HEK293T (cell line): ENCODE measurements around the gene ZFR.

Experiments
- CTCF ChIA-PET: fragments of 350-600 bp; formaldehyde crosslinking; extraction: SDS; loops from one replicate; lab custom pipeline; 2021; ENCODE audit warnings: antibody characterized with exemption, inconsistent platforms; lab: Yijun Ruan, JAX
- POLR2A ChIA-PET: fragments of 350-600 bp; formaldehyde crosslinking; extraction: SDS; loops from one replicate; lab custom pipeline; 2020; ENCODE audit warnings: antibody characterized with exemption, inconsistent platforms; lab: Yijun Ruan, JAX
- DNase-seq: peaks from one replicate; pipeline ENCODE4 v3.0.0; 2012; ENCODE audit warnings: mixed read lengths; ENCODE audit errors: extremely low spot score
- ARNT ChIP-seq: fragments of 450-650 bp; IDR thresholded peaks from 2 replicates; pipeline ENCODE4 v1.6.1; 2017; ENCODE audit warnings: mild to moderate bottlenecking
- BHLHE40 ChIP-seq: fragments of 450-650 bp; IDR thresholded peaks from 2 replicates; pipeline ENCODE4 v1.6.1; 2016; ENCODE audit warnings: mild to moderate bottlenecking, moderate library complexity, borderline replicate concordance
- CTBP1 ChIP-seq: fragments of 450-650 bp; IDR thresholded peaks from 2 replicates; pipeline ENCODE4 v1.6.1; 2016; ENCODE audit warnings: borderline replicate concordance
- ELF4 ChIP-seq: fragments of 450-650 bp; IDR thresholded peaks from 2 replicates; pipeline ENCODE4 v1.6.1; 2017; ENCODE audit warnings: antibody characterized with exemption
- FOXA1 ChIP-seq: fragments of 450-650 bp; IDR thresholded peaks from 2 replicates; pipeline ENCODE4 v1.6.1; 2016; ENCODE audit warnings: mild to moderate bottlenecking
- FOXK2 ChIP-seq: fragments of 450-650 bp; IDR thresholded peaks from 2 replicates; pipeline ENCODE4 v1.6.1; 2016; ENCODE audit warnings: mild to moderate bottlenecking
- FOXM1 ChIP-seq: fragments of 450-650 bp; IDR thresholded peaks from 2 replicates; pipeline ENCODE4 v1.6.1; 2017; ENCODE audit warnings: mild to moderate bottlenecking, borderline replicate concordance
- HDGF ChIP-seq: fragments of 450-650 bp; IDR thresholded peaks from 2 replicates; pipeline ENCODE4 v1.6.1; 2017; ENCODE audit warnings: antibody characterized with exemption, borderline replicate concordance
- L3MBTL2 ChIP-seq: fragments of 450-650 bp; conservative IDR thresholded peaks from 2 replicates; pipeline ENCODE4 v1.6.1; 2016; ENCODE audit warnings: mild to moderate bottlenecking
- LEF1 ChIP-seq: fragments of 450-650 bp; IDR thresholded peaks from 2 replicates; pipeline ENCODE4 v1.6.1; 2017; ENCODE audit warnings: mild to moderate bottlenecking, borderline replicate concordance
- NFRKB ChIP-seq: fragments of 450-650 bp; IDR thresholded peaks from 2 replicates; pipeline ENCODE4 v1.6.1; 2016; ENCODE audit warnings: mild to moderate bottlenecking, moderate library complexity
- PKNOX1 ChIP-seq: fragments of 450-650 bp; IDR thresholded peaks from 2 replicates; pipeline ENCODE4 v1.6.1; 2016
- SP1 ChIP-seq: fragments of 450-650 bp; IDR thresholded peaks from 2 replicates; pipeline ENCODE4 v1.6.1; 2017
- SUZ12 ChIP-seq: fragments of 450-650 bp; IDR thresholded peaks from 2 replicates; pipeline ENCODE4 v1.6.1; 2016; ENCODE audit warnings: mild to moderate bottlenecking
- TARDBP ChIP-seq: fragments of 450-650 bp; IDR thresholded peaks from 2 replicates; pipeline ENCODE4 v1.6.1; 2016
- ZNF384 ChIP-seq: fragments of 450-650 bp; IDR thresholded peaks from 2 replicates; pipeline ENCODE4 v1.6.1; 2016

ZFR gene

GRCh38 chr5:32388432-32389129, 56.0 kb downstream of the ZFR start:
- CTCF ChIA-PET, result no interaction called here
- TF ChIP-seq CTBP1 (no peak), LEF1 (no peak), SP1 (no peak), FOXK2 (no peak), NFRKB (no peak), ELF4 (no peak), BHLHE40 (no peak), L3MBTL2 (no peak), PKNOX1 (no peak), FOXA1 (no peak), HDGF (no peak)
- POLR2A ChIA-PET, result interaction anchor here (0.6 kb wide), 1 partner anchor 76 kb away, joined by 3 read pairs; the partner anchor contains the start of gene MTMR12
- no peak for DNase-seq

GRCh38 chr5:32387841-32388240, 56.7 kb downstream of the ZFR start:
- DNase-seq, result no peak
- ChIA-PET POLR2A (no interaction called here), CTCF (no interaction called here)
- no peak for TF ChIP-seq FOXM1

GRCh38 chr5:32387211-32387610, 57.3 kb downstream of the ZFR start:
- ChIA-PET CTCF (interaction anchor here (1.3 kb wide), 1 partner anchor 203 kb away, joined by 3 read pairs; no protein-coding TSS in a partner anchor), POLR2A (no interaction called here)
- TF ChIP-seq HDGF (no peak), TARDBP (no peak), LEF1 (no peak), BHLHE40 (no peak), FOXM1 (no peak), SP1 (no peak), CTBP1 (no peak), PKNOX1 (no peak), ZNF384 (no peak), NFRKB (no peak), L3MBTL2 (no peak), ARNT (no peak), SUZ12 (no peak), FOXK2 (no peak), FOXA1 (no peak)
- DNase-seq, result no peak

GRCh38 chr5:32384621-32385020, 59.9 kb downstream of the ZFR start:
- DNase-seq, result no peak
- ChIA-PET POLR2A (no interaction called here), CTCF (no interaction called here)
- no peak for TF ChIP-seq PKNOX1

- CTCF ChIA-PET, result no interaction called here
- TF ChIP-seq FOXM1 (no peak), CTBP1 (no peak), NFRKB (no peak)
- DNase-seq, result no peak
- POLR2A ChIA-PET, result no interaction called here
These were observed 61.0 kb downstream of the ZFR start for GRCh38 chr5:32383586-32383985.

- no peak for DNase-seq
- ChIA-PET CTCF (no interaction called here), POLR2A (no interaction called here)
- TF ChIP-seq FOXA1, result no peak
These were observed 61.5 kb downstream of the ZFR start for GRCh38 chr5:32383065-32383464.

GRCh38 chr5:32379421-32379820, 65.1 kb downstream of the ZFR start:
- TF ChIP-seq FOXM1 (no peak), FOXK2 (no peak)
- DNase-seq, result no peak
- POLR2A ChIA-PET, result no interaction called here
- CTCF ChIA-PET, result interaction anchor here (0.6 kb wide), 2 partner anchors 12 to 36 kb away, joined by 3 read pairs; no protein-coding TSS in a partner anchor

GRCh38 chr5:32378966-32379365, 65.6 kb downstream of the ZFR start:
- ChIA-PET POLR2A (no interaction called here), CTCF (interaction anchor here (0.6 kb wide), 1 partner anchor 36 kb away, joined by 3 read pairs; no protein-coding TSS in a partner anchor)
- TF ChIP-seq ARNT, result no peak
- no peak for TF ChIP-seq L3MBTL2
- TF ChIP-seq SP1, result no peak
- TF ChIP-seq FOXM1, result no peak
- no peak for TF ChIP-seq FOXK2
- TF ChIP-seq SUZ12, result no peak
- TF ChIP-seq ZNF384, result no peak
- no peak for TF ChIP-seq PKNOX1
- no peak for TF ChIP-seq TARDBP
- no peak for TF ChIP-seq ELF4
- TF ChIP-seq NFRKB, result no peak
- no peak for TF ChIP-seq FOXA1
- no peak for DNase-seq
